HepG2 (cell line): ENCODE measurements around the gene EBF3. TPM values are rescaled to one million over a fixed set of nuclear protein-coding genes. Genes with fewer than 3 reads are reported as not detected.
A peak's percentile ranks its signal among the peaks of the same experiment; 100 is the strongest.

Experiments
- ATAC-seq: fragments of 200-7000 bp; cut with Tn5 transposase; 3 replicates; pipeline ENCODE4 v1.9.1; 2020; ENCODE audit warnings: mild to moderate bottlenecking, moderate library complexity
- BruUV-seq: library from RNA; stranded (reverse); fragments of 400-500 nt; replicated peaks from 2 replicates; lab custom pipeline; 2021; lab: Mats Ljungman, UMichigan
- CTCF ChIA-PET: fragments of 300-600 bp; formaldehyde crosslinking; extraction: SDS; loops from one replicate; lab custom pipeline; 2021; ENCODE audit warnings: low total read pairs, inconsistent platforms, low intra/inter-chr PET ratio; lab: Yijun Ruan, JAX
- POLR2A ChIA-PET: fragments of 350-600 bp; sonication (Branson Sonifier 250); formaldehyde crosslinking; loops from one replicate; lab custom pipeline; 2020; ENCODE audit warnings: antibody characterized with exemption, inconsistent platforms; lab: Yijun Ruan, JAX
- DNase-seq: peaks from one replicate; pipeline ENCODE4 v3.0.0-alpha.2; 2015; ENCODE audit warnings: low spot score
- FAIRE-seq: peaks from 3 replicates; lab custom pipeline; 2011; peaks lifted over from hg19 to GRCh38; lab: Jason Lieb, UNC
- H2AFZ ChIP-seq: one replicate; pipeline ENCODE4 v1.6.1; 2011; ENCODE audit warnings: low read length, inconsistent platforms
- H3K27ac ChIP-seq: fragments of 300-600 bp; 3 replicates; pipeline ENCODE4 v1.8.0; 2011; ENCODE audit warnings: mixed run types, mild to moderate bottlenecking, mixed read lengths, low read length, inconsistent platforms; ENCODE audit not compliant: insufficient read depth; ENCODE audit errors: extremely low read length
- H3K27me3 ChIP-seq, 2 experiments: fragments of 200-600 bp in 1 of 2; 2 replicates in 1 of 2; 3 replicates in 1 of 2; pipeline versions ENCODE4 v1.6.0 to v1.8.0; 2011; ENCODE audit warnings: low read length in 2 of 2, mild to moderate bottlenecking in 2 of 2, moderate library complexity in 2 of 2, inconsistent platforms in 1 of 2; ENCODE audit not compliant: insufficient read depth in 2 of 2, control insufficient read depth in 1 of 2
- H3K36me3 ChIP-seq, 2 experiments: fragments of 200-600 bp in 1 of 2; replicated peaks in 1 of 2; 2 replicates in 1 of 2; 3 replicates in 1 of 2; pipeline versions ENCODE4 v1.5.1 to v1.8.0; 2011; ENCODE audit warnings: low read length in 2 of 2, inconsistent platforms in 1 of 2; ENCODE audit not compliant: insufficient read depth in 2 of 2, control insufficient read depth in 1 of 2
- H3K4me1 ChIP-seq: 2 replicates; pipeline ENCODE4 v1.5.1; 2012; ENCODE audit warnings: low read length, inconsistent platforms; ENCODE audit not compliant: insufficient read depth
- H3K4me2 ChIP-seq: 2 replicates; pipeline ENCODE4 v1.6.0; 2011; ENCODE audit warnings: low read depth, low read length, inconsistent platforms
- H3K4me3 ChIP-seq, 3 experiments: fragments of 200-600 bp in 1 of 3; sonication (generic), shearing (Covaris generic) in 1 of 3; replicated peaks in 1 of 3; 2 replicates each; pipeline ENCODE4 v1.5.1; 2011 to 2016; ENCODE audit warnings: low read length in 3 of 3, inconsistent platforms in 2 of 3, low read depth in 2 of 3, mild to moderate bottlenecking in 2 of 3, control low read depth in 1 of 3, mixed read lengths in 1 of 3; ENCODE audit not compliant: insufficient read depth in 1 of 3
- H3K79me2 ChIP-seq: one replicate; pipeline ENCODE4 v1.6.1; 2011; ENCODE audit warnings: low read length, inconsistent platforms; ENCODE audit not compliant: insufficient read depth
- H3K9ac ChIP-seq: 2 replicates; pipeline ENCODE4 v1.6.0; 2011; ENCODE audit warnings: mild to moderate bottlenecking, low read depth, low read length, inconsistent platforms; ENCODE audit not compliant: insufficient read depth
- H3K9me3 ChIP-seq: 2 replicates; pipeline ENCODE4 v1.5.1; 2012; ENCODE audit warnings: mild to moderate bottlenecking, low read length
- H4K20me1 ChIP-seq: 2 replicates; pipeline ENCODE4 v1.6.0; 2011; ENCODE audit warnings: inconsistent platforms, mild to moderate bottlenecking, low read length, moderate library complexity; ENCODE audit not compliant: insufficient read depth
- ATF7 ChIP-seq, 2 experiments: fragments of 450-650 bp in 1 of 2; sonication (generic) in 1 of 2; formaldehyde crosslinking in 1 of 2; IDR thresholded peaks; 2 replicates each; pipeline versions ENCODE4 v1.4.0 to v1.6.1; 2016 to 2020; ENCODE audit warnings: antibody characterized with exemption in 1 of 2, mild to moderate bottlenecking in 1 of 2, missing genetic modification reagents in 1 of 2
- CREB1 ChIP-seq, 2 experiments: fragments of 450-650 bp in 1 of 2; IDR thresholded peaks; 2 replicates each; pipeline ENCODE4 v1.6.1; 2016 to 2017; ENCODE audit warnings: control low read depth in 1 of 2, mild to moderate bottlenecking in 1 of 2, missing compliant biosample characterization in 1 of 2, missing genetic modification characterization in 1 of 2
- TCF7L2 ChIP-seq: IDR thresholded peaks from 2 replicates; pipeline ENCODE4 v1.6.1; 2011; ENCODE audit warnings: mild to moderate bottlenecking, low read depth, low read length, moderate library complexity
- ZNF337 ChIP-seq: sonication (generic); formaldehyde crosslinking; IDR thresholded peaks from 2 replicates; pipeline ENCODE4 v1.5.1; 2020; ENCODE audit warnings: missing genetic modification reagents, low read depth, mild to moderate bottlenecking, borderline replicate concordance
- WGBS: methylation state at CpG from one replicate; pipeline ENCODE4 v1.1.6; 2017; ENCODE audit warnings: low lambda C conversion rate; 5-methylcytosine and 5-hydroxymethylcytosine counted together
- in situ Hi-C: cut with HindIII; loops from 2 replicates; pipeline ENCODE4 v1.10.0; 2017; ENCODE audit warnings: low pct_unique_long_range_greater_than_20kb; ENCODE audit not compliant: extremely low pct_ligation_motif_present
- intact Hi-C: fragments of 100-400 bp; cut with micrococcal nuclease; formaldehyde crosslinking; loops from one replicate; pipeline ENCODE4 v1.10.0; 2022; ENCODE audit not compliant: unreplicated experiment
- polyA plus RNA-seq, 8 experiments: library from polyadenylated mRNA; depleted of rRNA in 3 of 8; stranded (reverse) in 7 of 8; unstranded in 1 of 8; fragments of >200 nt; fragmentation: Illumina TruSeq in 4 of 8; extraction: Trizol in 4 of 8; gene quantifications; 2 replicates each; pipeline versions ENCODE4 v1.2.1 to v1.2.3, GENCODE V29; 2011 to 2016; ENCODE audit warnings: low read depth in 4 of 8, missing spikeins in 1 of 8, mixed read lengths in 1 of 8; ENCODE audit not compliant: insufficient read depth in 1 of 8
- total RNA-seq, 5 experiments: library from RNA; depleted of rRNA; stranded (reverse); fragments of >200 nt; fragmentation: Illumina TruSeq; extraction: Trizol; gene quantifications; 2 replicates each; pipeline ENCODE4 v1.2.3, GENCODE V29; 2016; ENCODE audit warnings: low read depth in 1 of 5
- TF ChIP-seq, protein P1 (sequence below): sonication (generic); formaldehyde crosslinking; IDR thresholded peaks from 2 replicates; pipeline ENCODE4 v1.4.0; 2020; ENCODE audit warnings: missing genetic modification reagents

The EBF3 gene
- total and polyA plus RNA-seq, 2 of the 13 experiments (the other 11 are each of a cell fraction or from before 2014, with no cell fraction given) = not detected

DNA sequence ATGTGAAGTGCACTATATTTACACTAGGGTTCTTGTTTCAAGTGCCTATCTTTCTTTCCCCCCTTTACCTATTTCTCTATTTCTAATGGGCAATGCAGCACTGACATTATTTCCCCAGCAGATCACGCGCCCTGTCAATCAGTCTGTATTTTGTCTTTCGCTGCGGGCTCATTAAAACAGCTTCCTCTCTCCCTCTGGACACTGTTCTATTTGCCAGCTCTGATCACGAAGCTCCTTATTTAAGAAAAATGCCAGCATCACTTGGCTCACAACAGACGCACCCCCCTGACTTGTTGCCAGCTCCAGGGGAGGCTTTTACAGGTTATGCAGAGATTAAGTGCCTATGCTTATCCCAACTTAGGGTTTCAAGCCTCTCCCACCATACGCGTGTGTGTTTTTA lies 78.5 kb downstream of the EBF3 start:
- H3K4me2 ChIP-seq = no peak overlapping the region
- no peaks in the 10 kb centered on the region for H3K9me3 ChIP-seq
- H3K9ac ChIP-seq = no peak overlapping the region
- no peak for FAIRE-seq
- no peak overlapping the region for H2AFZ ChIP-seq
- in situ Hi-C loops = loop anchor here (5.0 kb wide), 1 partner anchor 87 kb away; no protein-coding TSS in a partner anchor
- no peaks in the 10 kb centered on the region for H4K20me1 ChIP-seq
- H3K36me3 ChIP-seq = no peaks in the 10 kb centered on the region
- TF ChIP-seq, protein P1, sequence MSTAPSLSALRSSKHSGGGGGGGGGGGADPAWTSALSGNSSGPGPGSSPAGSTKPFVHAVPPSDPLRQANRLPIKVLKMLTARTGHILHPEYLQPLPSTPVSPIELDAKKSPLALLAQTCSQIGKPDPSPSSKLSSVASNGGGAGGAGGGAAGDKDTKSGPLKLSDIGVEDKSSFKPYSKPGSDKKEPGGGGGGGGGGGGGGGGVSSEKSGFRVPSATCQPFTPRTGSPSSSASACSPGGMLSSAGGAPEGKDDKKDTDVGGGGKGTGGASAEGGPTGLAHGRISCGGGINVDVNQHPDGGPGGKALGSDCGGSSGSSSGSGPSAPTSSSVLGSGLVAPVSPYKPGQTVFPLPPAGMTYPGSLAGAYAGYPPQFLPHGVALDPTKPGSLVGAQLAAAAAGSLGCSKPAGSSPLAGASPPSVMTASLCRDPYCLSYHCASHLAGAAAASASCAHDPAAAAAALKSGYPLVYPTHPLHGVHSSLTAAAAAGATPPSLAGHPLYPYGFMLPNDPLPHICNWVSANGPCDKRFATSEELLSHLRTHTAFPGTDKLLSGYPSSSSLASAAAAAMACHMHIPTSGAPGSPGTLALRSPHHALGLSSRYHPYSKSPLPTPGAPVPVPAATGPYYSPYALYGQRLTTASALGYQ (CRISPR knock-in tag) = no peak
- TF ChIP-seq ZNF337 (CRISPR knock-in tag) = no peak
- TF ChIP-seq, all 625 proteins: peak for 0
- ATAC-seq (no peak), DNase-seq (no peak)
- Histone ChIP-seq H3K79me2 (no peaks in the 10 kb centered on the region), H3K27ac (no peak overlapping the region), H3K27me3 (peaks cover 2 to 48% of the 10 kb centered on the region in 2 experiments; a peak in 2 of 5 replicates), H3K4me3 (no peak overlapping the region), H3K4me1 (no peaks in the 10 kb centered on the region)
- intact Hi-C loops = loop anchor here (5.0 kb wide), 1 partner anchor 242 kb away; no protein-coding TSS in a partner anchor
- 57% methylated on average over 8 of the region's 8 CpGs for WGBS
- BruUV-seq = no TSS peak
- ChIA-PET CTCF (no interaction called here), POLR2A (no interaction called here)

DNA sequence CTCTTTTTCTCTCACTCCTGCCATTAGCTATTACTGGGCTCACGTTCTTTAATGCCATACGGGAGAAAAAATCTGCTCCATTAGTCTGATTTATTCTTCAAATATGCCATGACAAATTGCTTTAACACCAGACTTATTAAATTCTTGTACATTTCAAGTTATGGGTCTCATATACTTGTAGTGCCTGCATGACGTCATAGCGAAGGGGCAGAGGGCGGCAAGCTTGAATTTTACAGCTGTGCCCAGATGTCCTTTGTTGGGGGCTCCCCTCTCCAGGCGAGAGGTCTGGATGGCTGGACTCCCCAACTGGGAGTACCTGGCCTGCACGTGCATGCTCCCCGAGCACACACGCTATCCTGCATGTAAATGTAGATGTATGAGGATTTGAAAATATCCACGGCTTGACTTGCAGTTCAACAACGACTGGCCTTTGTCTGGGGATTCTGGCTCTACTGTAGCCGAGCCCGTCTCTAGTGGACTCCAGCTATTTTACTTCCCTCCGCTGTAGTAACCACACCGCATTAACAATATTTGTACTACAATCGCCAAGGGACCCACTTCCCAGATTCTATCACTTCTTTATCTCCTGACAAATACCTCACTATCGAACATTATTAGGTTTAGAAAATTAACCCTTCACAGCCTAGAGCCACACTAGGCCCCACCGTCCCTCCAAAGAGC lies 79.5 kb downstream of the EBF3 start:
- no peak overlapping the region for H2AFZ ChIP-seq
- FAIRE-seq (no peak), DNase-seq (no peak), ATAC-seq (no peak)
- BruUV-seq = no TSS peak
- H3K9ac ChIP-seq = no peak overlapping the region
- no peaks in the 10 kb centered on the region for H3K9me3 ChIP-seq
- H3K4me3 ChIP-seq = no peak overlapping the region
- H3K27me3 ChIP-seq = peaks cover 2 to 51% of the 10 kb centered on the region in 2 experiments; a peak in 2 of 5 replicates
- peak; percentile 92 for TF ChIP-seq CREB1 (IDR thresholded peaks at IDR 0.05)
- TF ChIP-seq CREB1 (CRISPR knock-in tag; IDR thresholded peaks at IDR 0.05) = no peak
- no peak for TF ChIP-seq TCF7L2
- peak; percentile 96 for TF ChIP-seq ATF7 (IDR thresholded peaks at IDR 0.05)
- no peak for TF ChIP-seq ATF7 (CRISPR knock-in tag; IDR thresholded peaks at IDR 0.05)
- CTCF ChIA-PET = no interaction called here
- WGBS = 36% methylated on average over 17 of the region's 18 CpGs
- H3K4me2 ChIP-seq = no peak overlapping the region
- POLR2A ChIA-PET = no interaction called here
- H3K27ac ChIP-seq = no peak overlapping the region
- H4K20me1 ChIP-seq = no peaks in the 10 kb centered on the region
- intact Hi-C loops (loop anchor here (5.0 kb wide), 1 partner anchor 243 kb away; no protein-coding TSS in a partner anchor), in situ Hi-C loops (loop anchor here (5.0 kb wide), 1 partner anchor 88 kb away; no protein-coding TSS in a partner anchor)
- H3K79me2 ChIP-seq = no peaks in the 10 kb centered on the region
- no peaks in the 10 kb centered on the region for H3K36me3 ChIP-seq
- H3K4me1 ChIP-seq = no peaks in the 10 kb centered on the region
